ENCODE data around the gene PSD4.
"Not testable (repeated sequence)": the region's sequence is repeated elsewhere in the genome, so short reads cannot be mapped to it uniquely, and the experiment has no call there.

PSD4 gene

GRCh38 chr2:113234721-113235346 lies 61.1 kb downstream of the PSD4 start:
- peak overlapping the region; percentile 97 for H3K4me3 Mint-ChIP-seq
- H3K27me3 Mint-ChIP-seq = no peaks in the 10 kb centered on the region
- peak overlapping the region; percentile 97 for H3K27ac Mint-ChIP-seq
- H3K9me3 Mint-ChIP-seq (ENCODE audit: low read depth) = no peaks in the 10 kb centered on the region
- peaks cover 3% of the 10 kb centered on the region for H3K36me3 Mint-ChIP-seq
- peaks cover 29% of the 10 kb centered on the region for H3K4me1 Mint-ChIP-seq (ENCODE audit: low read depth)

GRCh38 chr2:113235347-113236226 lies 61.8 kb downstream of the PSD4 start:
- Mint-ChIP-seq H3K4me1 (ENCODE audit: low read depth) (peaks cover 30% of the 10 kb centered on the region), H3K4me3 (peak overlapping the region; percentile 97), H3K27ac (peak overlapping the region; percentile 97)
- not testable (repeated sequence) for H3K9me3 Mint-ChIP-seq (ENCODE audit: low read depth); H3K27me3 Mint-ChIP-seq; H3K36me3 Mint-ChIP-seq

- H3K4me3 Mint-ChIP-seq = peak overlapping the region; percentile 82
- peaks cover 3% of the 10 kb centered on the region for H3K36me3 Mint-ChIP-seq
- peaks cover 35% of the 10 kb centered on the region for H3K4me1 Mint-ChIP-seq (ENCODE audit: low read depth)
- H3K27ac Mint-ChIP-seq = peak overlapping the region; percentile 66
- H3K27me3 Mint-ChIP-seq = no peaks in the 10 kb centered on the region
- no peaks in the 10 kb centered on the region for H3K9me3 Mint-ChIP-seq (ENCODE audit: low read depth)
Measured at GRCh38 chr2:113236367-113237159, 62.8 kb downstream of the PSD4 start.

- H3K4me3 Mint-ChIP-seq = peak overlapping the region; percentile 82
- no peak overlapping the region for H3K27ac Mint-ChIP-seq
- H3K4me1 Mint-ChIP-seq (ENCODE audit: low read depth) = peaks cover 36% of the 10 kb centered on the region
- no peaks in the 10 kb centered on the region for H3K27me3 Mint-ChIP-seq
- no peaks in the 10 kb centered on the region for H3K9me3 Mint-ChIP-seq (ENCODE audit: low read depth)
- peaks cover 3% of the 10 kb centered on the region for H3K36me3 Mint-ChIP-seq
Measured at GRCh38 chr2:113237604-113238160, 63.9 kb downstream of the PSD4 start.

GRCh38 chr2:113238871-113239839 lies 65.4 kb downstream of the PSD4 start:
- H3K9me3 Mint-ChIP-seq (ENCODE audit: low read depth) = no peaks in the 10 kb centered on the region
- H3K27ac Mint-ChIP-seq = no peak overlapping the region
- H3K36me3 Mint-ChIP-seq = peaks cover 5% of the 10 kb centered on the region
- H3K4me3 Mint-ChIP-seq = no peak overlapping the region
- H3K27me3 Mint-ChIP-seq = no peaks in the 10 kb centered on the region
- peaks cover 43% of the 10 kb centered on the region for H3K4me1 Mint-ChIP-seq (ENCODE audit: low read depth)

- Mint-ChIP-seq H3K36me3 (peaks cover 5% of the 10 kb centered on the region), H3K27ac (peak overlapping the region; percentile 92), H3K4me3 (peak overlapping the region; percentile 48), H3K9me3 (ENCODE audit: low read depth) (no peaks in the 10 kb centered on the region), H3K27me3 (no peaks in the 10 kb centered on the region), H3K4me1 (ENCODE audit: low read depth) (peaks cover 40% of the 10 kb centered on the region)
Measured at GRCh38 chr2:113240150-113240914, 66.6 kb downstream of the PSD4 start.

- Mint-ChIP-seq H3K36me3 (peaks cover 5% of the 10 kb centered on the region), H3K4me3 (peak overlapping the region; percentile 48), H3K27ac (peak overlapping the region; percentile 92), H3K27me3 (no peaks in the 10 kb centered on the region), H3K4me1 (ENCODE audit: low read depth) (peaks cover 39% of the 10 kb centered on the region), H3K9me3 (ENCODE audit: low read depth) (no peaks in the 10 kb centered on the region)
Measured at GRCh38 chr2:113240915-113241911, 67.4 kb downstream of the PSD4 start.

- no peak overlapping the region for H3K4me3 Mint-ChIP-seq
- peaks cover 31% of the 10 kb centered on the region for H3K4me1 Mint-ChIP-seq (ENCODE audit: low read depth)
- no peak overlapping the region for H3K27ac Mint-ChIP-seq
- H3K9me3 Mint-ChIP-seq (ENCODE audit: low read depth) = no peaks in the 10 kb centered on the region
- H3K27me3 Mint-ChIP-seq = no peaks in the 10 kb centered on the region
- peaks cover 4% of the 10 kb centered on the region for H3K36me3 Mint-ChIP-seq
Measured at GRCh38 chr2:113242327-113242726, 68.6 kb downstream of the PSD4 start.

- H3K4me1 Mint-ChIP-seq (ENCODE audit: low read depth) = peaks cover 28% of the 10 kb centered on the region
- peaks cover 2% of the 10 kb centered on the region for H3K36me3 Mint-ChIP-seq
- no peaks in the 10 kb centered on the region for H3K9me3 Mint-ChIP-seq (ENCODE audit: low read depth)
- no peak overlapping the region for H3K4me3 Mint-ChIP-seq
- no peak overlapping the region for H3K27ac Mint-ChIP-seq
- no peaks in the 10 kb centered on the region for H3K27me3 Mint-ChIP-seq
Measured at GRCh38 chr2:113245276-113245711, 71.5 kb downstream of the PSD4 start.

- Mint-ChIP-seq H3K4me3 (no peak overlapping the region), H3K27ac (no peak overlapping the region)
Measured at GRCh38 chr2:113246606-113247005, 72.8 kb downstream of the PSD4 start.

GRCh38 chr2:113248997-113249770 lies 75.4 kb downstream of the PSD4 start:
- Mint-ChIP-seq H3K36me3 (no peaks in the 10 kb centered on the region), H3K27ac (peak overlapping the region; percentile 84), H3K9me3 (ENCODE audit: low read depth) (no peaks in the 10 kb centered on the region), H3K4me1 (ENCODE audit: low read depth) (peaks cover 49% of the 10 kb centered on the region), H3K27me3 (no peaks in the 10 kb centered on the region), H3K4me3 (no peak overlapping the region)

More at GRCh38 chr2:113246606-113247005, 72.8 kb downstream of the PSD4 start:
- Mint-ChIP-seq H3K27me3 (no peaks in the 10 kb centered on the region), H3K4me1 (ENCODE audit: low read depth) (peaks cover 31% of the 10 kb centered on the region), H3K9me3 (ENCODE audit: low read depth) (no peaks in the 10 kb centered on the region), H3K36me3 (peaks cover 2% of the 10 kb centered on the region)

- peaks cover 3% of the 10 kb centered on the region for H3K36me3 Mint-ChIP-seq
- H3K27me3 Mint-ChIP-seq = no peaks in the 10 kb centered on the region
- H3K27ac Mint-ChIP-seq = peak overlapping the region; percentile 80
- H3K9me3 Mint-ChIP-seq (ENCODE audit: low read depth) = no peaks in the 10 kb centered on the region
- peaks cover 66% of the 10 kb centered on the region for H3K4me1 Mint-ChIP-seq (ENCODE audit: low read depth)
- peak overlapping the region; percentile 39 for H3K4me3 Mint-ChIP-seq
Measured at GRCh38 chr2:113251118-113251517, 77.3 kb downstream of the PSD4 start.

Data from activated naive CD8-positive, alpha-beta T cell (primary cell).